ENCODE results near the gene TMA7B.

DNA sequence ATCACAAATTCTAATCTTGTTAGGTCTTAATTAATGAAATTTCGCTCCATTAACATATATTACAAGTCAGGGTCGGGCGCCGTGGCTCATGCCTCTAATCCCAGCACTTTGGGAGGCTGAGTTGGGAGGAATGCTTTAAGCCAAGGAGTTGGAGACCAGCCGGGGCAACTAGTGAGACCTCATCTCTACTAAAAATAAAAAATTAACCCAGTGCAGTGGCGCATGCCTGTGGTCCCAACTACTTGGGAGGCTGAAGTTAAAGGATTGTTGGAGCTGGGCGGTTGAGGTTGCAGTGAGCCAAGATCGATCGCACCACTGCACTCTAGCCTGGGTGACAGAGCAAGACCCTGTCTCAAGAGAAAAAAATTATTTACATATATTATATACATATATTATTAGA, 1.9 kb downstream of the TMA7B start:
- TF ChIP-seq, protein P1, sequence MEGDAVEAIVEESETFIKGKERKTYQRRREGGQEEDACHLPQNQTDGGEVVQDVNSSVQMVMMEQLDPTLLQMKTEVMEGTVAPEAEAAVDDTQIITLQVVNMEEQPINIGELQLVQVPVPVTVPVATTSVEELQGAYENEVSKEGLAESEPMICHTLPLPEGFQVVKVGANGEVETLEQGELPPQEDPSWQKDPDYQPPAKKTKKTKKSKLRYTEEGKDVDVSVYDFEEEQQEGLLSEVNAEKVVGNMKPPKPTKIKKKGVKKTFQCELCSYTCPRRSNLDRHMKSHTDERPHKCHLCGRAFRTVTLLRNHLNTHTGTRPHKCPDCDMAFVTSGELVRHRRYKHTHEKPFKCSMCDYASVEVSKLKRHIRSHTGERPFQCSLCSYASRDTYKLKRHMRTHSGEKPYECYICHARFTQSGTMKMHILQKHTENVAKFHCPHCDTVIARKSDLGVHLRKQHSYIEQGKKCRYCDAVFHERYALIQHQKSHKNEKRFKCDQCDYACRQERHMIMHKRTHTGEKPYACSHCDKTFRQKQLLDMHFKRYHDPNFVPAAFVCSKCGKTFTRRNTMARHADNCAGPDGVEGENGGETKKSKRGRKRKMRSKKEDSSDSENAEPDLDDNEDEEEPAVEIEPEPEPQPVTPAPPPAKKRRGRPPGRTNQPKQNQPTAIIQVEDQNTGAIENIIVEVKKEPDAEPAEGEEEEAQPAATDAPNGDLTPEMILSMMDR (IDR thresholded peaks at IDR 0.05): no peak
- TF ChIP-seq EZH2 (IDR thresholded peaks at IDR 0.05; ENCODE audit: borderline replicate concordance, insufficient read depth, low read depth, low read length, poor library complexity, severe bottlenecking): no peak

Data from B cell (primary cell).